ENCODE data around the gene PICK1.

The PICK1 gene

GRCh38 chr22:38051261-38051660, 5.9 kb upstream of the PICK1 start:
- no peak for DNase-seq

- DNase-seq = peak; percentile 84
Measured at GRCh38 chr22:38051900-38052862, 5.0 kb upstream of the PICK1 start.

DNA sequence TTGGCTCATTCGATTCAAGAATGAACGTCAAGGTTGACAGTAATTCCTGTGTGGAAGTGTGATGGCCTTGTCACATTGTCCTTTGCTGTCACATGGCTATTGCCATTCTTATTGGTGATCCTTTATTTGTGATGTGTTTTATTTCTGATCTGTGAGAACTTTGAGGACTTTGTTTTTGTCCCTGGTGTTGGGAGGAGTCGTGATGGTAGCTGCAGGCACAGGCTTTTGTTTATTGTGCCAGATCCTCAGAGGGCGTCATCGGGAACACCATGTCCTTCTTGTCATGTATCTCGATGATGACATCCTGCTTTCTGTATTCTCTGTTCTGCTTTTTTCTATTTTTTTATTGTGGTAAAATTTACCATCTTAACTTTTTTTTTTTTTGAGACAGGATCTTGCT, 5.6 kb downstream of the PICK1 start:
- DNase-seq = no peak

DNA sequence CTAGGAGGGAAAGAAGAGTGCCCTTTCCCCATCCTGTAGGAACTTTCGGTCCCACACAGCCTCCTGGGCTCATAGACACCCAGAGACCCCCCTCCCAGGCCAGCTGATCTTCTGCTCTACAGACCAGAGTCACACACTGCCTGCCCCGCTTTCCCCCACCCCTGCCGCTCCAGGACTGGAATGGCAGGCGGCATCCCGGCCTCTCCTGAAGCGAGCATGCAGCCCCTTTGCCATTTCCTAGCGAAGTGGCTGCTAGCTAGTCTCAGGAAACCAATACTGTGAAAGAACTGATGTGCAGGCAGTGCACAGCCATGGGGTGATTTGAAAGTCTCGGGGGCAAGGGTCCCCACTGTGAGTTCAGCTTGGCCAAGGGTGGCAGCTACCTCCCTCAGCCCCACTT, 8.3 kb downstream of the PICK1 start:
- DNase-seq = no peak

- DNase-seq = no peak
Measured at GRCh38 chr22:38066381-38067027, 9.3 kb downstream of the PICK1 start.

- no peak for DNase-seq
Measured at GRCh38 chr22:38067028-38067415, 9.8 kb downstream of the PICK1 start.

- no peak for DNase-seq
Measured at GRCh38 chr22:38067761-38068360, 10.7 kb downstream of the PICK1 start.

DNA sequence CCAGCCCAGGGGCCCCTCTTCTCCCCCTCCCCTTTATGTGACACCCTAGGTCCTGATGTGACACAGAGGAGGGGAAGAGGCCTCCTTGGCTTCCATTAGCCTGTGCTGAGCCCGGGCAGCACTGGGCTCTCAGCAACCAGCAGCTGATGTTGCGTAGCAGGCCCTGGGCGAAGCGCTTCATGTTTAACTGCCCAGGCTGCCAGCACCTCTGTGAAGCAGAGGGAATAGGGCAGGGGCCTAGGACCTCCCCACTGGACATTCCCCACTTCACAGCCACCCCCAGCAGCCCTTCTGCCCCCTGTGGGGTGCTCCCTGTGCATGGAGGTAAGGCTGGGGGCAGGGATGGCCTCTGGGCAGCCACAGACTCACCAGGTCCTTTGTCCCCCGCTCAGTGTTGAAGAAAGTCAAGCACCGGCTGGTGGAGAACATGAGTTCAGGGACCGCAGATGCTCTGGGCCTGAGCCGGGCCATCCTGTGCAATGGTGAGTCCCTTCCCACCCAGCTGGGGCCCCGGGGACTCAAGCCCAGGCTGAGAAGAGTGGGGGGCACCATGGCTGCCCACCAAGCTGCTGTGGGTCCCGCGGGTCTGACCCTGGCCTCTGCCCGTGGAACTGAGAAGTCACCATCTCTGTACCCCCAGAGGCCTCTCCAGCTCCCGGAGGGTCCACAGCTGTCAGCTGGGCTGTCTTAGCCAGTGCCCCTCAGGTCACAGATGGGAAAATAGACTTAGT, 11.6 kb downstream of the PICK1 start:
- DNase-seq = no peak

DNA sequence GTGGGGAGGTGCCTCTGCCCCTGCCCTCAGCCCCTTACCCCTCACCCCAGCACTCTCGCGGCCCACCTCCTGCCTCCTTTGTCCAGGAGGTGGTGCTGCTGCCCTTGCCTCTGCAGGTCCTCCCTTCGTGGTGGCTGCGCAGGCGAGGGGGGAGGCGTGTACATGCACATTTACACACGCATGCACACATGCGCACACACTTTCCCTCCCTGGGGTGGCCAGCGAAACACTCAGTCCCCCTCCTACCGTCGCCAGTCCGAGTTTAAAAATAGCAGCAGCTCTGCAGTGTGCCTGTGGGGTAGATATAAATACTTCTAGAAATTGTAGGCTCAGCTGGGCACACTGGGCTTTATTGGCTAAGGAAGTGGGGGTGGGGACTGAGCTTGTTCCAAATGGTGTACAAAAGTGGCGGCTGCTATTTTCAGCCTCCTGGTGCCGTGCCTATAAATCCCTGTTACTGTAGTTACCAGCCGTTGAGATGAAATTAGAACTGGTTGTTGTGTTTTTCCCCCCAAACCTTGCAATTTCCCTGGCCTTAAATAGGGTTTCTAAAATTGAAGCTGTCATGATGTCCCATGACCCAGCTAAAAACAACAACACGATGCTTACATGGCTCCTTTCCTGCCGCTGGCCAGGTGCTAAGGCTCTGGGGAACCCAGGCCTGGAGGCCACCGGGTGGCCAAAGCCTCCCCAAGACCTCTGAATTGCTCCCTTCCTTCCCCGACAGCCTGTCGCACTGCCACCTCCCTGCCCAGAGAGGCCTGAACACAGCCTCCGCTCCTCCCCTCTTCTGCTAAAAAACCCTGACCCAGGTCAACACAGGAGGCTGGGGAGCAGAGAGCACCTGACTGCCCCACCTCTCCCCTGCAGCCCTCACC, 12.4 kb downstream of the PICK1 start:
- DNase-seq = no peak

DNA sequence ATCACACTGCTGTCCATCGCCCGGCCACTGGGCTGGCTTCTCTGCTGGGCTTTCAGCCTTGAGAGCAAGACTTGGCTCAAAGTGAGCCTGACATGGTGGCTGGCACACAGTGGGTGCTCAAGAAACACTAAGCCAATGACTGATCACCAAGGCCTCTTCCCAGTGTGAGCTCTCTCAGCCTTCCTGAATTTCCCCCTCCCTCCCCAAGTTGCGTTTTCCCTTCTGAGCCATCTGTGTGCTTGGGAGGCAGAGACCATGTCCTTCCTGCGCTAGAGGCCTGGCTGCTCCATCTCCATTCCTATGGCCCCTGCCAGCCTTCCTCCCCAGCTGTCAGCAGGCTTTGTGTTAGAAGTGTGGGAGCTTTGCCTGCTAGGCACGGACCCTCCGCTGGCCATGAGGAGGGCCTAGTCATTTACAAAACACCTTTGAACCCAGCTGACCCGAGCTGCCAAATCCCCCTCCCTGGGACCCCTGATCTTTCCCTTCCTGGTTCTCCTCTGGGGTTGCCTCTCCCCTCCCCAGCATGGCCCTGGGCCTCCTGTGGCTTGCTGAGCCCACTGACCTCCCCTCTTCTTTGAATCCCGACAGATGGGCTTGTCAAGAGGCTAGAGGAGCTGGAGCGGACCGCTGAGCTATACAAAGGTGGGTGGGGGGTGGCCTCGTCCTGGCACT, 13.2 kb downstream of the PICK1 start:
- no peak for DNase-seq

DNA sequence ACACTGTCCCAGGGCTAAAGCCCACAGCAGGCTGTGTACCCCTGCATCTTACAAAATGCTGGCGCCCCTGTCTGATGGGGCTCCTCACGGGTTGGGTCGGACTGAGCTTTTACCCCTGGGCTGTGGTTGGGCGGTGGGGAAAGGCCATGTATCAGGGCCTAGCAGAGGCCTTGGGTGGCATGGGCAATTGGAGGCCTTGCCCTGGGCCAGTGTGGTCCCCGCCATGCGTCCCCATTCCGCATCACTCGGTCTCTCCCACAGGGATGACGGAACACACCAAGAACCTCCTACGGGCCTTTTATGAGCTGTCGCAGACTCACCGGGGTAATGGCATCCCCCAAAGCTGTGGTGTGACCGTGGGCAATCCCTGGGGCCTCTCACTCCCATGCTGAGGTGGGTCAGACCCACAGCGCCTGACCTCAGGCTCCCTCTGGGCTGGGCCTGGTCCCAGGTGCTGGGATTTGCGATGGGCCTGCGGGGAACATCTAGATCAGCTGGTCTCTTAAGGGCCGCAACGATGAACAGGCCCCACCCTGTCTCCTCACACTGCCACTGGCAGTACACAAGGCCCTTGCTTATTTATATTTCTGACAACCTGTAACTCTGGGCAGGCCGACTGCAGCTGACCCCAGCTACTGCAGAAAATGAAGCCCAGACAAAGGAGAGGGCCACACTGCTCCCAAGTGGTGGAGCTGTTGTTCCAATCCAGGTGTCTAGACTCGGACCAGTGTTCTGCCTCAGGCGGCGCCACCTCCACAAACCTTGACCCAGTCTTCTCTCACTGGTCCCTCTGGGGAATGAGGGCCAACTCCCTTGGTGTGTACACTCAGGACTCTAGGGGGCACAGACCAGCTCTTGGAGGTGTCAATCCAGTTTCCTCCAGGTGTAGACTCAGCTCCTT, 14.5 kb downstream of the PICK1 start:
- no peak for DNase-seq

- no peak for DNase-seq
Measured at GRCh38 chr22:38072322-38073149, 15.3 kb downstream of the PICK1 start.

- DNase-seq = no peak
Measured at GRCh38 chr22:38073150-38074130, 16.2 kb downstream of the PICK1 start.

- no peak for DNase-seq
Measured at GRCh38 chr22:38074181-38075104, 17.2 kb downstream of the PICK1 start.

DNA sequence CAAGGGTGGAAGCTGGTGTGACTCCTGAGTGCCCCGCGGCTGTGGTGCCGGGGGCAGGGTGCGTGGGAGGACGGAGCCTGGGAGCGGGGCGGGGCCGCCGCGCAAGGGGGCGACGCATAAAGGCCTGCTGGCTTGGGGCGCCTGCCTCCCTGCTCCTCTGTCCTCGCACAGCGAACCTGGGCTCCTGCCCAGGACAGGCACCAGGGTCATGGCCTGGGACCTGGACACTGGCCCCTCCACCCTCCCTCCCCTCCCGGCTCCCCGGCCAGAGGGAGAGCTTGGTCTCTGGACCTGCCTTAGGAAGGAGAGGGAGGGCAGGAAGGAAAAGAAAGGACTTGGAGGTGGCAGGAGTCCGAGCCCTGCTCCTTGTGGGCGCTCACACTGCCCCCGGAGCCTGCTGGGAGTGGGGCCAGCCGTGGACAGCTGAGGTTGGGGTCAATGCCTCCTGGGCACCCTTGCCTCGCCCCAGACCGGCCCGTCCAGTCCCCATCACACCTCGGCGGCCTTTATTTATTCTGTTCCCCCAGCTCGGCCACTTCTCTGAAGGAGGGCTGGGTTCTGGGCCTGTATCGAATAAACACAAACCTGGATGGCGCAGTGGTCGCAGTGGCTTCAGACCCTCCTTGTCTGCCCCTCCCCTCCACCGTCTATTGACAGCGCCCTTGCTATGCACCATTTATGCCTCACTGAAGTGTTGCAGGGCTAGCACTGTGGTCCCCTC, 18.1 kb downstream of the PICK1 start:
- DNase-seq = no peak

- no peak for DNase-seq
Measured at GRCh38 chr22:38075961-38076360, 18.8 kb downstream of the PICK1 start.

Data from NCI-H1105 treated with DMSO at 0.1 percent for 48 hours (cell line).